OCI-LY3 (cell line): ENCODE measurements around the gene ZFYVE9.

ENCODE experiments used
- CTCF ChIP-seq: fragments of 200-600, 300-600 bp; sonication (generic); IDR thresholded peaks from 2 replicates; pipeline ENCODE4 v1.5.1; 2014; ENCODE audit warnings: antibody characterized with exemption, low read length, low read depth
- EZH2phosphoT487 ChIP-seq: fragments of 200-600 bp; shearing (Covaris generic); IDR thresholded peaks from 2 replicates; pipeline ENCODE4 v1.6.1; 2018; ENCODE audit warnings: antibody characterized with exemption, mixed run types, low read depth

- TF ChIP-seq CTCF (no peak), EZH2phosphoT487 (no peak)
These were observed 226.7 kb downstream of the ZFYVE9 start for GRCh38 chr1:52368383-52369172.
